Mesothelial cell of epicardium (in vitro differentiated cells): ENCODE data around the gene NPBWR2. TPM values are rescaled to one million over a fixed set of nuclear protein-coding genes. Genes with fewer than 3 reads are reported as not detected.

Experiments
- DNase-seq, 2 experiments: peaks; one replicate each; pipeline ENCODE4 v3.0.0; 2021; ENCODE audit warnings: low spot score in 2 of 2; ENCODE audit not compliant: unreplicated experiment in 2 of 2
- H3K27ac Mint-ChIP-seq: 2 replicates; pipeline ENCODE4 v1.8.0; 2021; ENCODE audit warnings: mixed read lengths
- H3K27me3 Mint-ChIP-seq: 2 replicates; pipeline ENCODE4 v1.8.0; 2021; ENCODE audit warnings: low read depth, mixed read lengths
- H3K36me3 Mint-ChIP-seq: 2 replicates; pipeline ENCODE4 v1.8.0; 2021; ENCODE audit warnings: mixed read lengths
- H3K4me1 Mint-ChIP-seq: 2 replicates; pipeline ENCODE4 v1.8.0; 2021; ENCODE audit warnings: mixed read lengths
- H3K4me3 Mint-ChIP-seq: 2 replicates; pipeline ENCODE4 v1.8.0; 2021; ENCODE audit warnings: mild to moderate bottlenecking, moderate library complexity, mixed read lengths
- H3K9me3 Mint-ChIP-seq: 2 replicates; pipeline ENCODE4 v1.8.0; 2021; ENCODE audit warnings: mixed read lengths
- total RNA-seq: library from RNA; stranded (reverse); gene quantifications from 3 replicates; pipeline ENCODE4 v1.2.1, GENCODE V29; 2021
- TF ChIP-seq, protein P1 (sequence below): fragments of 200-600 bp; sonication (generic); IDR thresholded peaks from one replicate; pipeline ENCODE4 v1.5.0; 2021; ENCODE audit warnings: antibody characterized with exemption; ENCODE audit not compliant: unreplicated experiment

Gene NPBWR2
- total RNA-seq, 1 donor from 2014 or later, result not detected

DNA sequence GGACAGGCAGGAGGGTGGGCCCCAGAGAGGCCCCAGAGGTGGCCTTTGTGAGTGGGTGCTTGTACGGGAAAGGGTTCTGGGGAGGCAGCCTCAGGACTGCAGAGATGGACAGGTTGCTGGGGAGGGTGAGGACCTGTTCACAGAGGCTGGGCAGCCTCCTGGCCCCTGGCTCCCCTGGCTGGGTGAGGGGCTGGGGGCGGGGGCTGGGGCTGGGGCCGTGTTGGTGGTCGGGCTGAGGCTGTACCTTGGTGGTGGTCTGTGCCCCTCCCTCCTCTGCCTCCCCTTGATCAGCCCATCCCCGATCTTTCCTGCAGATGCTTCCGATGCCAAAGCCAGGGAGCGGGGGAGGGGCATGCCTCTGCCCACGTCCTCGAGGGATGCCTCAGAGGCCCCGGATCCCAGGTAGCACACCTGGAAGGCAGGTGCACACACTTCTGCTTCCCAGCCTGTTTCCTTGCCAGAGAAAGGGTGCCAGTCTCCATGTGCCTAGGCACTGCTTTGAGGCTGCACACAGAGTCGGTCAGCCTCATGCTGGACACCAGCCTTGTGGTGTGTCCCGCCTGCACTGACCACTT, 39.5 kb downstream of the NPBWR2 start:
- Mint-ChIP-seq H3K4me1 (peaks cover 16% of the 10 kb centered on the region), H3K27me3 (no peaks in the 10 kb centered on the region), H3K4me3 (no peak overlapping the region), H3K27ac (no peak overlapping the region), H3K9me3 (no peaks in the 10 kb centered on the region), H3K36me3 (no peaks in the 10 kb centered on the region)
- no peak for DNase-seq
- TF ChIP-seq, protein P1, sequence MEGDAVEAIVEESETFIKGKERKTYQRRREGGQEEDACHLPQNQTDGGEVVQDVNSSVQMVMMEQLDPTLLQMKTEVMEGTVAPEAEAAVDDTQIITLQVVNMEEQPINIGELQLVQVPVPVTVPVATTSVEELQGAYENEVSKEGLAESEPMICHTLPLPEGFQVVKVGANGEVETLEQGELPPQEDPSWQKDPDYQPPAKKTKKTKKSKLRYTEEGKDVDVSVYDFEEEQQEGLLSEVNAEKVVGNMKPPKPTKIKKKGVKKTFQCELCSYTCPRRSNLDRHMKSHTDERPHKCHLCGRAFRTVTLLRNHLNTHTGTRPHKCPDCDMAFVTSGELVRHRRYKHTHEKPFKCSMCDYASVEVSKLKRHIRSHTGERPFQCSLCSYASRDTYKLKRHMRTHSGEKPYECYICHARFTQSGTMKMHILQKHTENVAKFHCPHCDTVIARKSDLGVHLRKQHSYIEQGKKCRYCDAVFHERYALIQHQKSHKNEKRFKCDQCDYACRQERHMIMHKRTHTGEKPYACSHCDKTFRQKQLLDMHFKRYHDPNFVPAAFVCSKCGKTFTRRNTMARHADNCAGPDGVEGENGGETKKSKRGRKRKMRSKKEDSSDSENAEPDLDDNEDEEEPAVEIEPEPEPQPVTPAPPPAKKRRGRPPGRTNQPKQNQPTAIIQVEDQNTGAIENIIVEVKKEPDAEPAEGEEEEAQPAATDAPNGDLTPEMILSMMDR, result no peak

- no peak for DNase-seq
- H3K4me3 Mint-ChIP-seq, result no peak overlapping the region
- H3K27ac Mint-ChIP-seq, result no peak overlapping the region
- H3K4me1 Mint-ChIP-seq, result peaks cover 20% of the 10 kb centered on the region
- no peaks in the 10 kb centered on the region for H3K9me3 Mint-ChIP-seq
- no peaks in the 10 kb centered on the region for H3K36me3 Mint-ChIP-seq
- H3K27me3 Mint-ChIP-seq, result no peaks in the 10 kb centered on the region
- TF ChIP-seq, protein P1, result no peak
These were observed 40.2 kb downstream of the NPBWR2 start for GRCh38 chr20:64067005-64067632.

DNA sequence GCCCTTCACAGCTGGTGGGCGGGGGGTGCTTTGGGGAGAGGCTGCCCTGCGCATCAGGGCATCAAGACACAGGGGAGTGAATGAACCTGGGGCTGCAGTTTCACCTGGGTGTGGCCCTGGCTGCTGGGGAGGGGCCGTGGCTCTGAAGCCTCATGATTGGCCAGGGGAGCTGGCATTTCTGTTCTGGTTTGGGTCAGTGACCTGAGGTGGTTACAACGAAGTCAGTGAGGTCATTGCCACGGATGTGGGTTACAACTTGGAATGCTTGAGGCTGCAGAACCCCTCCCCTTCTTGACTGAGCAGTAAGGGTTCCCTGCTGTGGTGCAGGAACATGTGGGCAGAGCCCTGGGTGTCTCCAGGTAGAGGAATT, 41.4 kb downstream of the NPBWR2 start:
- no peak for DNase-seq
- no peaks in the 10 kb centered on the region for H3K36me3 Mint-ChIP-seq
- H3K4me1 Mint-ChIP-seq, result peaks cover 23% of the 10 kb centered on the region
- H3K9me3 Mint-ChIP-seq, result no peaks in the 10 kb centered on the region
- H3K27ac Mint-ChIP-seq, result no peak overlapping the region
- TF ChIP-seq, protein P1, result no peak
- no peaks in the 10 kb centered on the region for H3K27me3 Mint-ChIP-seq
- no peak overlapping the region for H3K4me3 Mint-ChIP-seq

DNA sequence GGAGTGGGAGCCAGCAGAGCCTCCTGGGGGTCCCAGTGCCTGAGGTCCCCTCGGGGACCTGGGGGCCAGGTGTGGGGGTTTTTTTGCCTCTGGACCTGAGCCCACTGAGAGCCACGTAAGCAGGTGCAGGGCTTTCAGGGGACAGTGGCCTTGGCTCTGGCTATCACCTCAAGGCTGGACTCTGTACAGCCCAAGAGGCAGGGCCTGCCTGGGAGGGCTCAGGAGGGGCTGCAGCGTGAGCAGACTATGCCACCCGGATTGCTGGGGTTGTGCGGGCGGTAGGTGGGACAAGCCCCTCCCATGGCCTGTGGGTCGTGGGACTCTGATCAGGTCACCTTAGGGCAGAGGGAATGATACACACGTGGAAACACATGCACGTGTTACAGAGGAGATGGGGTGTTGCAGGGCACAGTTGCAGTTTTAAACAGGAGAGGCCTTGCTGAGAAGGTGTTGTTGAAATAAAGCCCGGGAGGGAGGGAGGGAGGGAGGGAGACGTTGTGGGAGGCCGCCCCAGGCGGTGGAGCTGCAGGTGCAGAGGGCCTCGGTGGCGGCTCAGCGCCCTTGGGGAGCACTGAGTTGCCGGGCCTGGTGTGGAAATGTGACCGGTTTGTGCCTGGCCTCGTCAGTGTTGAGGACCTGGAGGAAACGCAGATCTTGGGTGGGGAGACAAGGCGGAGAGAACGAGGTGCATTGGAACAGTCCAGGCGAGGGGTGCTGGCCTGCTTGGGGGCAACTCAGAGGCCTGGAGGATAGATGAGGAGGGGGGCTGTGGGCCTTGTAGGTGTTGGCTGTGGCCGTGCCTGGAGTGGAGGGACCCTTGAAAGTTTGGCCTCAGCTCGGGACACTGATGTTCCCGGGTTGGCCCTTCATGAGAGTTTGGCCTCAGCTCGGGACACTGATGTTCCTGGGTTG, 42.0 kb downstream of the NPBWR2 start:
- H3K36me3 Mint-ChIP-seq, result no peaks in the 10 kb centered on the region
- peaks cover 23% of the 10 kb centered on the region for H3K4me1 Mint-ChIP-seq
- H3K27ac Mint-ChIP-seq, result no peak overlapping the region
- H3K9me3 Mint-ChIP-seq, result no peaks in the 10 kb centered on the region
- DNase-seq, result no peak
- no peaks in the 10 kb centered on the region for H3K27me3 Mint-ChIP-seq
- H3K4me3 Mint-ChIP-seq, result no peak overlapping the region
- TF ChIP-seq, protein P1, result no peak

- Mint-ChIP-seq H3K9me3 (no peaks in the 10 kb centered on the region), H3K36me3 (no peaks in the 10 kb centered on the region), H3K4me3 (peak overlapping the region; percentile 81), H3K4me1 (peaks cover 23% of the 10 kb centered on the region), H3K27me3 (no peaks in the 10 kb centered on the region), H3K27ac (peak overlapping the region; percentile 68)
- TF ChIP-seq, protein P1, result no peak
- DNase-seq, result no peak
These were observed 43.1 kb downstream of the NPBWR2 start for GRCh38 chr20:64064145-64064698.
